WERI-Rb-1 (cell line): ENCODE data around the gene DKK1.

ENCODE experiments used
- DNase-seq: peaks from one replicate; pipeline ENCODE4 v3.0.0-alpha.2; 2020
- H3K27ac ChIP-seq: fragments of 250-450 bp; sonication (Bioruptor Pico); 2 replicates; pipeline ENCODE4 v1.5.1; 2020; ENCODE audit warnings: mild to moderate bottlenecking, moderate library complexity
- H3K27me3 ChIP-seq: fragments of 250-450 bp; sonication (Bioruptor Pico); 2 replicates; pipeline ENCODE4 v1.5.1; 2021; ENCODE audit warnings: mild to moderate bottlenecking, low read depth, moderate library complexity; ENCODE audit not compliant: insufficient read depth, severe bottlenecking
- H3K36me3 ChIP-seq: fragments of 250-450 bp; sonication (Bioruptor Pico); 2 replicates; pipeline ENCODE4 v1.5.1; 2020; ENCODE audit warnings: mild to moderate bottlenecking, moderate library complexity
- H3K4me3 ChIP-seq: 2 replicates; pipeline ENCODE4 v1.5.1; 2011; ENCODE audit warnings: low read depth, mild to moderate bottlenecking, control low read depth, low read length
- H3K9me3 ChIP-seq: fragments of 250-450 bp; sonication (Bioruptor Pico); 2 replicates; pipeline ENCODE4 v1.5.1; 2021; ENCODE audit warnings: mild to moderate bottlenecking, moderate library complexity; ENCODE audit not compliant: severe bottlenecking
- TF ChIP-seq, protein P1 (sequence below): IDR thresholded peaks from 2 replicates; pipeline ENCODE4 v1.5.1; 2011; ENCODE audit warnings: low read depth, mild to moderate bottlenecking, control low read depth, inconsistent platforms, low read length

The DKK1 gene

DNA sequence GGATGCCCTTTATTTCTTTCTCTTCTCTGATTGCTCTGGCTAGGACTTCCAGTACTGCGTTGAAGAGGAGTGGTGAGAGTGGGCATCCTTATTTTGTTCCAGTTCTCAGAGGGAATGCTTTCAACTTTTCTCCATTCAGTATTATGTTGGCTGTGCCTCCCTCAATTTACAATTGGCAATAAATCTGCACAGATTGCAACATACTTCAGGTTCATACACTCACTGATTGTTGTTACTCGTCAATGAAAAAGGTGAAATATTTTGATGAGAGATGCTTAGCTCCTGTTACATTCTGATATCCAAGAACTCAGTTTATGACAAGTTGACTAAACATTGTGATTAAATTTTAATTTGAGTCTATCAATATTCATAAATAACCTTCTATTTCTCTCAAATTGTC, 37.9 kb upstream of the DKK1 start:
- Histone ChIP-seq H3K27ac (no peak overlapping the region), H3K36me3 (no peaks in the 10 kb centered on the region), H3K27me3 (no peaks in the 10 kb centered on the region), H3K9me3 (no peaks in the 10 kb centered on the region), H3K4me3 (no peak overlapping the region)
- TF ChIP-seq, protein P1, sequence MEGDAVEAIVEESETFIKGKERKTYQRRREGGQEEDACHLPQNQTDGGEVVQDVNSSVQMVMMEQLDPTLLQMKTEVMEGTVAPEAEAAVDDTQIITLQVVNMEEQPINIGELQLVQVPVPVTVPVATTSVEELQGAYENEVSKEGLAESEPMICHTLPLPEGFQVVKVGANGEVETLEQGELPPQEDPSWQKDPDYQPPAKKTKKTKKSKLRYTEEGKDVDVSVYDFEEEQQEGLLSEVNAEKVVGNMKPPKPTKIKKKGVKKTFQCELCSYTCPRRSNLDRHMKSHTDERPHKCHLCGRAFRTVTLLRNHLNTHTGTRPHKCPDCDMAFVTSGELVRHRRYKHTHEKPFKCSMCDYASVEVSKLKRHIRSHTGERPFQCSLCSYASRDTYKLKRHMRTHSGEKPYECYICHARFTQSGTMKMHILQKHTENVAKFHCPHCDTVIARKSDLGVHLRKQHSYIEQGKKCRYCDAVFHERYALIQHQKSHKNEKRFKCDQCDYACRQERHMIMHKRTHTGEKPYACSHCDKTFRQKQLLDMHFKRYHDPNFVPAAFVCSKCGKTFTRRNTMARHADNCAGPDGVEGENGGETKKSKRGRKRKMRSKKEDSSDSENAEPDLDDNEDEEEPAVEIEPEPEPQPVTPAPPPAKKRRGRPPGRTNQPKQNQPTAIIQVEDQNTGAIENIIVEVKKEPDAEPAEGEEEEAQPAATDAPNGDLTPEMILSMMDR = no peak
- DNase-seq = no peak

- TF ChIP-seq, protein P1 = no peak
Observed at GRCh38 chr10:52276986-52277385, 37.1 kb upstream of the DKK1 start.

GRCh38 chr10:52279546-52279945, 34.5 kb upstream of the DKK1 start:
- no peak overlapping the region for H3K4me3 ChIP-seq
- no peak overlapping the region for H3K27ac ChIP-seq
- no peaks in the 10 kb centered on the region for H3K27me3 ChIP-seq
- H3K36me3 ChIP-seq = no peaks in the 10 kb centered on the region
- TF ChIP-seq, protein P1 = no peak
- no peak for DNase-seq
- no peaks in the 10 kb centered on the region for H3K9me3 ChIP-seq

More at GRCh38 chr10:52276986-52277385, 37.1 kb upstream of the DKK1 start:
- Histone ChIP-seq H3K27me3 (no peaks in the 10 kb centered on the region), H3K4me3 (no peak overlapping the region), H3K9me3 (no peaks in the 10 kb centered on the region), H3K27ac (no peak overlapping the region), H3K36me3 (no peaks in the 10 kb centered on the region)
- no peak for DNase-seq

DNA sequence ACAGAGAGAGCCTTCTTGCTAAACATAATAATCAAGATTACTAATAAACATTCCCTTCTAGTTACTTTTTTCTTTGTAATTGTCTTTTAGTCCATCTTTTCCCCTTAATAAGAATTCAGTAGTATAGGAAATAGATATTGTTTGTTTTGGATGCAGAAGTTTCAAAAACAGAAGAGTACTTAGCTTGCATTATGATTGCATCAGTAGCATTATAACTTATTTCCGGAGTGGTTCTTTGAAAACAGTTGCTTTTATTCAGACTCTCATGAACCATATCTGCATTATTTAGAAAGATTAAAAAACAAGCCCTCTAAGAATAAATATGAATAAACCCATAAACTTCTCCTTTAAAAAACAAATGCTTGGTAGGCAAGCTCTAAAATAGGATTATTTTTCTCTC, 34.0 kb upstream of the DKK1 start:
- Histone ChIP-seq H3K4me3 (no peak overlapping the region), H3K27ac (no peak overlapping the region), H3K27me3 (no peaks in the 10 kb centered on the region), H3K36me3 (no peaks in the 10 kb centered on the region), H3K9me3 (no peaks in the 10 kb centered on the region)
- no peak for DNase-seq
- TF ChIP-seq, protein P1 = no peak

GRCh38 chr10:52283174-52283573, 30.9 kb upstream of the DKK1 start:
- no peaks in the 10 kb centered on the region for H3K27me3 ChIP-seq
- no peaks in the 10 kb centered on the region for H3K36me3 ChIP-seq
- no peak overlapping the region for H3K27ac ChIP-seq
- no peak overlapping the region for H3K4me3 ChIP-seq
- DNase-seq = no peak
- TF ChIP-seq, protein P1 = no peak
- no peaks in the 10 kb centered on the region for H3K9me3 ChIP-seq

GRCh38 chr10:52284416-52285013, 29.6 kb upstream of the DKK1 start:
- H3K4me3 ChIP-seq = no peak overlapping the region

More at GRCh38 chr10:52284416-52285013, 29.6 kb upstream of the DKK1 start:
- DNase-seq = no peak
- no peaks in the 10 kb centered on the region for H3K9me3 ChIP-seq
- TF ChIP-seq, protein P1 = no peak
- H3K27ac ChIP-seq = no peak overlapping the region
- H3K36me3 ChIP-seq = no peaks in the 10 kb centered on the region
- H3K27me3 ChIP-seq = no peaks in the 10 kb centered on the region
